Measurements from ENCODE around the gene DTHD1.

DTHD1 gene

GRCh38 chr4:36281384-36282106, at the start of gene DTHD1:
DTHD1 (plus strand) TSS chr4:36281616; CDS start chr4:36281759, 143 bp downstream.
- DNase-seq (ENCODE audit: low read depth): no peak

- DNase-seq (ENCODE audit: low read depth): no peak
Observed at GRCh38 chr4:36233567-36234266, 47.7 kb upstream of the DTHD1 start.

GRCh38 chr4:36235306-36235705, 46.1 kb upstream of the DTHD1 start:
- no peak for DNase-seq (ENCODE audit: low read depth)

GRCh38 chr4:36236159-36236558, 45.3 kb upstream of the DTHD1 start:
- no peak for DNase-seq (ENCODE audit: low read depth)

- no peak for DNase-seq (ENCODE audit: low read depth)
Observed at GRCh38 chr4:36237366-36238313, 43.8 kb upstream of the DTHD1 start.

GRCh38 chr4:36241771-36242170, 39.6 kb upstream of the DTHD1 start:
- no peak for DNase-seq (ENCODE audit: low read depth)

- DNase-seq (ENCODE audit: low read depth): no peak
Observed at GRCh38 chr4:36242629-36243354, 38.6 kb upstream of the DTHD1 start.

- peak; percentile 7 for DNase-seq (ENCODE audit: low read depth)
Observed at GRCh38 chr4:36243355-36244256, 37.8 kb upstream of the DTHD1 start.

- DNase-seq (ENCODE audit: low read depth): peak; percentile 70
Observed at GRCh38 chr4:36244257-36245082, 36.9 kb upstream of the DTHD1 start, which contains the start of gene ARAP2. ARAP2 (minus strand) TSS chr4:36244514; CDS start chr4:36229486, 15,028 bp downstream.

GRCh38 chr4:36249610-36250009, 31.8 kb upstream of the DTHD1 start:
- DNase-seq (ENCODE audit: low read depth): no peak

GRCh38 chr4:36251983-36252382, 29.4 kb upstream of the DTHD1 start:
- no peak for DNase-seq (ENCODE audit: low read depth)

GRCh38 chr4:36254371-36254770, 27.0 kb upstream of the DTHD1 start:
- DNase-seq (ENCODE audit: low read depth): no peak

GRCh38 chr4:36255577-36255976, 25.8 kb upstream of the DTHD1 start:
- peak; percentile 41 for DNase-seq (ENCODE audit: low read depth)

- DNase-seq (ENCODE audit: low read depth): no peak
Observed at GRCh38 chr4:36256398-36256891, 25.0 kb upstream of the DTHD1 start.

- DNase-seq (ENCODE audit: low read depth): no peak
Observed at GRCh38 chr4:36260731-36261130, 20.7 kb upstream of the DTHD1 start.

- DNase-seq (ENCODE audit: low read depth): no peak
Observed at GRCh38 chr4:36264207-36264826, 17.1 kb upstream of the DTHD1 start.

GRCh38 chr4:36267486-36268268, 13.7 kb upstream of the DTHD1 start:
- no peak for DNase-seq (ENCODE audit: low read depth)

GRCh38 chr4:36269101-36269500, 12.3 kb upstream of the DTHD1 start:
- peak; percentile 10 for DNase-seq (ENCODE audit: low read depth)

Data from activated T-helper 1 cell treated with Interleukin-2 at 50 U/mL for 16 hours (primary cell).